Cerebellar cortex (tissue), 1 donor: Measurements from ENCODE around the gene CTIF.
A peak's percentile ranks its signal among the peaks of the same experiment; 100 is the strongest.

Experiments
- DNase-seq: peaks from one replicate; pipeline ENCODE4 v3.0.0-alpha.2; 2015; ENCODE audit warnings: low spot score

The CTIF gene

GRCh38 chr18:48819781-48820482, 281.1 kb downstream of the CTIF start:
- DNase-seq: no peak

DNA sequence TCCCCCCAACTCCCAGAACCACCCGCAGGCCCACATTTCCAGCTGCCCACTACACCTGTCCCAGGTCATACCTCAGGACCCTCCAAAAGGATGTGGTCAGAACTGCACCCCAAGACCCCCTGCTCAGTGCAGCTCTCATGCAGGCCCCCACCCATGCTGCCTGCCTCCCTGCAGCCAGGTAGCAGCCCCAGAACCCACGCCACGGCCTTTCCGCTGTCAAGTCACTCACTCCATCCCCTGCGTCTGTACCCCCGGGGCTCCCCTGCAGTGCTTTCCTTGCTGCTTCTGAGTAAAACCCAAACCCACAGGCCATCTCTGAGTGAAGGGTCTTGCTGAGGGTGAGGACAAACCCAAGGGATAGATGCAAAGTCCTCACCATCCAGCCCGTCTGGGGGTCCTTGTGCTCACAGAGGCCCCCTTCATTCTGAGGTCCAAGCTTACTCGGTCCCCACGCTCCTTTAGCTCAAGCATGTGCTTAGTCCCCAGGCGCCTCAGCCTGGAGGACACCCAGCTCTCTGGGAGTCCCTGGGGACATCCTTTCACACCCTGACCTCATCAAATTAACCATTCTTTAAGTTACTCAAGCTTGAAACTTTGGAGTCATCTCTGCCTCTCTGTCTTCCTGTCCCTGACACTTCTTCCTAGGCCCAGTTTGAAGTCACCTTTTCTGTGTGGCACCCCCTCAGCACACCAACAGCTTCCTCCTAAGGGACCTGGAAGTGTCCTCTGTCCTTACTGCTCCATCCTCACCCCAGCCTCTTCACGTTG, 281.8 kb downstream of the CTIF start:
- no peak for DNase-seq

DNA sequence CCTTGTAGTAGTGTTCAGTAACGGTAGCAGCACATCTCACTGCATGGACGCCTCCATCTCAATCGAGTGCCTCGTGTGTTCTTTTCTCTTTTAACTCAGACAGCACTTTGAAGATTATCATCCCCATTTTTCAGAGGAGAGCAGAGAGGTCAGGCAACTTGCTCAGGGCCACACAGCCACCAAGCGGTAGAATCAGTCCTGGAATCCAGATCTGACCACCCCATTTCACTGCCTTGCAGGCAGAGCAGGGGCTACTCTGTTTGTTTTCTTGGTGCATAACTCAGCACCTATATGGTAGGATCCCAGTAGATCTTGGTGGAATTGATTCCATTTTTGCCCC, 282.4 kb downstream of the CTIF start:
- no peak for DNase-seq

DNA sequence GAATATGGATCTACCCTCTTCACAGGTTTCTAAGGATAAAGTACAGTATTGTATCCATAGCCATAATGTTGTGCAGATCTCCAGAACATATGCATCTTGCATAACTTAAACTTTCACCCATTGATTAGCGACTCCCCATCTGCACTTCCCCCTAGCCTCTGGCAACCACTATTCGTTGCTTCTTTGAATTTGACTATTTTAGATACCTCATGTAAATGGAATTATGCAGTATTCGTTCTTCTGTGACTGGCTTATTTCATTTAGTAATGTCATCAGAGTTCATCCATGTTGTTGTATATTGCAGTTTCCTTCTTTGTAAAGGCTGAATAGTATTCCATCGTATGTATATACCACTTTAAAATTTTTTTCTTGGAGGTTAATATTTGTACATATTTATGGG, 283.0 kb downstream of the CTIF start:
- no peak for DNase-seq

DNA sequence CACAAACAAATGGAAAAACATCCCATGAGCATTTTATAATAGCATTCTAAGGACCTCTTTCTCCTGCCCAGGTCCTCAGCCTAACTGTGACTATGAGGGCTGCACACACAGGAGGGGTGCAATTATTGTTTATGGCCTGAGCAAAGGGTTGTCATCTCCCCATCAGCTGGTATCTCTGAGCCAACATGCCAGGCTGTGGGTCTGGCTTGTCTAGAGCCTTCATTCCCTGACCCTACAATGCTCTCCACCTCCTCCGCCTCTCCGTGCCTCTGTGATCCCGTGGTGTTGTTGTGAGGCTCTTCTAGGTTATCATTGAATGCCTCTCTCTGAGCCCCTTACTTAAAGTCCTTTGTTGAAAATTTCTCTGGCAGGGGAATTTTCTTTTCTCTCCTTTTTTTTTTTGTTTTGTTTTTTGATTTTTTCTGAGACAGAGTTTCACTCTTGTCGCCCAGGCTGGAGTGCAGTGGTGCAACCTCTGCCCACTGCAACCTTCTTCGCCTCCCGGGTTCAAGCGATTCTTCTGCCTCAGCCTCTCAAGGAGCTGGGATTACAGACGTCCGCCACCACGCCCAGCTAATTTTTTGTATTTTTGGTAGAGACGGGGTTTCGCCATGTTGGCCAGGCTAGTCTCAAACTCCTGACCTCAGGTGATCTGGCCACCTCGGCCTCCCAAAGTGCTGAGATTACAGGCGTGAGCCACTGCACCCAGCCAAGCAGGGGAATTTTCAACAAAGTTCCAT, 285.6 kb downstream of the CTIF start:
- DNase-seq: no peak

- no peak for DNase-seq
These were observed 286.4 kb downstream of the CTIF start for GRCh38 chr18:48825101-48825745.

- DNase-seq: no peak
These were observed 287.4 kb downstream of the CTIF start for GRCh38 chr18:48826271-48826670.

GRCh38 chr18:48826806-48827205, 288.0 kb downstream of the CTIF start:
- DNase-seq: no peak

GRCh38 chr18:48827291-48828193, 288.7 kb downstream of the CTIF start:
- peak; percentile 61 for DNase-seq

DNA sequence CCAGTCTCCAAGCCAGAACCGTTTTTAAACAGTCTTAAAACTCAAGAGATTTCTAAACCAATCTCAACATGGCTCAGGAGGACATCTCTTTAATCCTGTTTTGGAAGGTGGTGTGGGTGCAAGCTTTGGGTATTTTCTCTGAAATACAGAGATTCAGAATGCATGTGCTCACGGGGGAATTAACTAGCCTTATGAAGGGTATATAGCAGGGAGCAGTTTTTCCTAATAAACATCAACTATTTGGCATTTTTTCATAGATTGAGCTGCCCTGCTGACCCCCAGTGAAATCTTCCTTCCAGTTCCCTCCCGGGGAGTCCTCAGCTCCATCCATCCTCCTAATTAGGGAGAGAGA, 289.3 kb downstream of the CTIF start:
- no peak for DNase-seq

DNA sequence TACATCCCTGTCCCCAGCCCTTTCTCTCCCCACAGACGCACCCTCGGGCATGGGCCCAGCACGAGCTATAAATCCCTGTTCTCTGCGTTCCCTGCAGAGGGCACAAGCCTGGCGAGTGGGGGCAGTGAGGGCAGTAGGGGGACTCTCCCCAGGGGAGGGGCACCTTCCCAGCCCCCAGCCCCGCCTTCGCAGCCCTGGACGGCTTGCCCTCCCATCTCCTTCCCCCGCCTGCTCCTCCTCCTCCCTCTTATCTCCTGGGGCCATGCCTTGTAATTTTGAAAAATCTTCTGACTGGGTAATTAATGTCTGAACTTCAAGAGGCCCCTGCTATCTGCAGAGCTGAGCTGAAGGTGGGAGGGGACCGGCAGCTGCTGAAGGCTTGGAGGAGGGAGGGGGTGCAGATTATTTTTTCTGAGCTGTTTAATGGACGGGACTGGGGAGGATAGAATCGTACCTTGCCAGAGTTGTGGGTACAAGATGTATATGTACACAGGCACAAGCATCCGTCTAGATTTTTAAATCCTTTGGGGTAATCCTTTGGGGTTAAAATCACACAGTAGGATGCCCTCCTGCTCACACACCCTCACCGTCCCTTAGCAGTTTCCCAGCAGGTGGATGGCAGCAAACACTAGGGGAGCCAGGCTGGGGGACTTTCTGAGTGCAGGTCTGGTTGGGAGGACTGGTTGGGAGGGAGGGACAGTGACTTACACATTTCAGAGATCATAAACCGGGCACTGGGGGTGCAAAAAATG, 290.0 kb downstream of the CTIF start:
- no peak for DNase-seq

- DNase-seq: no peak
These were observed 290.8 kb downstream of the CTIF start for GRCh38 chr18:48829443-48830149.

DNA sequence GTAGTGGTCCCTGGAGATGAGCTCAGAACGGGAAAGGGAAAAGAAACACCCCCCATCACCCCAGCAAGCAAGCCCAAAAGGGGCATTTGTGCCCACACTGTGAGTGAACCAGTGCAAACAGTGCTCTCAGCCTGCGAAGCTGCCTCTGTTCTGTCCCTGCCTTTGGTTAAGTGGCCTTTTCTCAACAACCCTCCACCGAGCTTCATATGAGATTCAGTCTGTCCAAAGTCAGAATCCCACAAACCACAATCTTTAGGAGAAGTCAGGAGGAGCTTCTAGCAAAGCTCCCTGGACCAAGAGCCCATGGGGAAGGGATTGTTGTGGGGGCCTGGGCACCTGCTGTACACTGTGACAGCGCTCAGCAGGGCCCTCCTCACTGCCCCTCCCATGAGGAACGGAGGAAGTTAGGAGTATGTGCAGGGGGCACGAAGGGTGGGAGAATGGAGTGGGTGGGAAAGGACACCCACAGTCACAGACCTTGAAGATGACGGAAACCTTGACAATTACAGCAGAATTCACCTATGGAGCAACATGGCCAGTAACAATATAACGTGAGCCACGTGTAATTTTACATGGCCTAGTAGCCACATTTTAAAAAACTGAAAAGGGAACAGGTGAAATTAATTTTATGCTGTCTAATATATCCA, 292.4 kb downstream of the CTIF start:
- no peak for DNase-seq

GRCh38 chr18:48831802-48832201, 293.0 kb downstream of the CTIF start:
- DNase-seq: no peak

- no peak for DNase-seq
These were observed 294.3 kb downstream of the CTIF start for GRCh38 chr18:48832938-48833700.

GRCh38 chr18:48833701-48834412, 295.0 kb downstream of the CTIF start:
- no peak for DNase-seq

- peak; percentile 88 for DNase-seq
These were observed 295.7 kb downstream of the CTIF start for GRCh38 chr18:48834413-48835031.

DNA sequence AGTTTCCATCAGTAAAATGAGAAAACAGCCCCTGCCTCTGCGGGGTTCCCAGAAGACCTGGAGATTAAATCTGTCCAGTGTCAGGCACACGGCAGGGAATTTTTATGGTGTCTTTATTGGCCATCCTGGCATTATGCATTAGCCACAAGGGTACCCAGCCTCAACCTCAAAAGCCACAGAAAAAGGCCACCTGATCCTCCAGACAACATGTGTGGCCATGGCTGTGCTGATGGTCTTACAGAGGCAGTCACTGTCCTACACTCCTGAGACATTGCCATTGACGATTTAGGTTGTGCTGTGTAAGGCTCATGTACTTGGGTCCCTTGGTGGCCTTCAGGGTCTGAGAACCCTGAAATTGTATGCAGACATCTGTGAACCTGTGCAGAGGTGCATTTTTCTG, 296.3 kb downstream of the CTIF start:
- DNase-seq: no peak
